HG02884 (cell line): ENCODE results near the gene DCAF10.
"Not testable (repeated sequence)": the region's sequence is repeated elsewhere in the genome, so short reads cannot be mapped to it uniquely, and the experiment has no call there.

Experiments
- ATAC-seq: cut with Tn5 transposase; IDR thresholded peaks from one replicate; pipeline ENCODE4 v1.9.1; 2021; ENCODE audit warnings: mild to moderate bottlenecking, moderate library complexity; ENCODE audit not compliant: unreplicated experiment

DCAF10 gene

DNA sequence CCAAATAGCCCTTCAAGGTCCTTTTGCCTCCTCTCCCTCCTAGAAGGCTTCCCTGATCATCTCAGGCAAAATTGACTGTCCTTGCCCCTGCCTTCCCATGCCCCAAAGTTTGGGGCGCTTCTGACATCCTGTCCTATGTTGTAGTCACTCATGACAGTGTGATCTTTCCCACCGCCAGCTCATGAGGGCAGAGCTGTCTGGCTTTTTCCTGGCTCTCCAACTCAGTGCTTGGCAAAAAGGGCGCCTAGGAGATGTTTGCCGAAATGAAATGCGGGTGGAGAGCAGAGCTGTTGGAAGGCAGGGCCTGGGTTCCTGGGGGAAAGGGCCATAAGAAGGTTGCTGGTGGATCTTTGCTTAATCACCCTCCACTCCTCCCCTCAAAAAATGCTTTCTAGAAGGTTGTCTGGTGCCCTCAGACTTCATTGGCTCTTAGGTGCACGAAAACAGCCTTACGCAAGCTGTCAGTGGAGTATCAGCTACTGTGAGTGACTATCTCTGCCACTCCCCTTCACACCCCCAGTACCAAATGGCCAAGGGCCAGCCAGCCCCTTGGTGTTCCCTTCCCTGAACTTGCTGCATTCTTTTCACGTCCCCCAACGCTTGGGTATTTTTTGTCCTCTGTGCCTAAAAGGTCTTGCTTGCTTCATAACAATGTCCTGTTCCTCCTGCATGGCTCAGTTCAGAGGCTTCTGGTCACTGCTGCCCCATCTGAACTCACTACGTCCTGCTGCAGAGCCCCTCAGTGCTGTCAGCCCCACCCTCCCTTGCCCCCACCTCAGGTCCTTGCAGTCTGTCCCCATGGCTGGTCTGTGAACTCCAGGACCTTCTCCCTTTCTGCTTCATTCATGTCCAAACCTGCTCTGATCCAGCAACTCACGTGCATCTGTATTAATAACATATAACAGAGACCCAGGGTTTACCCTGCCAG lies 106.0 kb downstream of the DCAF10 start:
- ATAC-seq, result no peak

DNA sequence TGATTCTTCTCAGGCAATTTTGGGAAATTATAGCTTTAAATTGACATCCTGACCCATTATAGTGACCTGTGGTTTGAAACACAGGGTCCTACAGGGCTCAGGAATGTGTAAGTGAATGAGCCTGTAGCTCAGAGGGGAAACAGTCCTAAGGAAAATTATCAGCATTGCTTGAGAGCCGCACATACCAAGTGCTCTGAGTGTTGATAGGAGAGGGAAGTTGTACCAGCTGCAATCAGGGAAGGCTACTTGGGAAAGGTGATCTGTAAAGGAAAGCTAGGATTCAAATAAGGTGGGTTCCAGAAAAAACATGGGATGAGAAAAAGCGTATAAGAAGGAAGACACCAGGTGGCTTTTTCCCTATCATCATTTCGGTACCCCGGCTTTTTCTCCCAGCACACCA lies 107.7 kb downstream of the DCAF10 start:
- ATAC-seq, result no peak

DNA sequence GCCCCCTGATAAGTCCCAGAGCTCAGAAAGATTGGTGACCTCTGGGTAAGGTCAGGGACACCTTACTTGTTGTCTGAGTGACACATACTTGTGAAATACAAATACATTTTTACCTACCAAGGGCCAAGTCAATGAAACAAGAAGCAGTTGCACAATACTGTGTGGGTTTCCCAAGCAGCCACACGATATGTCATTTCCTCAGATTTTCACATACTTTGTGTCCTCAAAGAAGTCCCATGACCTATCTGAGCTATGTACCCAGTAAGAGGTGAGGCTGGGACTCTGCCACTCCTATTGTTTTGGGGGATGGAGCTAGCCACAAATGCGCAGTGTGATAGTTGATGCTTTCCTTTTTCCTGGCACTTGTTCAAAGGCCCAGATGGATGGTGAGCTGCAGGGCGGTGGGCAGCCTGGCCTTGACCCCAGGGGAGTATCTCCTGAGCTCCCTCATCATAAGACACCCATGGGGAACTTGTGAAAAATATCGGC lies 108.1 kb downstream of the DCAF10 start:
- no peak for ATAC-seq

DNA sequence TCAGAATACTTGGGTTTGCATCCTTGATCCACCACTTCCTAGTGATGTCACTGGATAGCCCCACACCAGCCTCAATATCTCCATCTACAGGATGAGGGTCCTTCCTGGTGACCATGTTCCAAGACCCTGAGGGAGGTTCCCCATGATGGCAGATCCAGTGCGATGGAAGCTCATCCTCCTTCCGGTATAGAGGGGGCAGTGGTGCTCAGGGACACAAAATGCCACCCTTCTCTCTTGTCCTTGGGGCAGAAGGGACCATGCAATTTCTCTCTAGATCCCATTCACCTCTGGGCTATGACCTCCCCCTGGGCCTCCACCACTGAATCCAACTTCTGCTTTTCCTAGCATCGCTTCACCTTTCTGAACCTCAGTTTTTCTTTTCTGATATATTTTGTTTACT lies 108.7 kb downstream of the DCAF10 start:
- no peak for ATAC-seq

DNA sequence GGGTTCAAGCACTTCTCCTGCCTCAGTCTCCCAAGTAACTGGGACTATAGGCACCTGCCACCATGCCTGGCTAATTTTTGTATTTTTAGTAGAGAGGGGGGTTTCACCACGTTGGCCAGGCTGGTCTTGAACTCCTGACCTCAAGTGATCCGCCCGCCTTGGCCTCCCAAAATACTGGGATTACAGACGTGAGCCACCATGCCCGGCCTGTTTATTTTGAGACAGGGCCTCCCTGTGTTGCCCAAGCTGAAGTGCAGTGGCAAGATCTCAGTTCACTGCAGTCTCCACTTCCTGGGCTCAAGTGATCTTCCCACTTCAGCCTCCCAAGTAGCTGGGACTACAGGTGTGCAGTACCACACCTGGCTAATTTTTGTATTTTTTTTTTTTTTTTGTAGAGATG lies 109.2 kb downstream of the DCAF10 start:
- ATAC-seq, result not testable (repeated sequence)

DNA sequence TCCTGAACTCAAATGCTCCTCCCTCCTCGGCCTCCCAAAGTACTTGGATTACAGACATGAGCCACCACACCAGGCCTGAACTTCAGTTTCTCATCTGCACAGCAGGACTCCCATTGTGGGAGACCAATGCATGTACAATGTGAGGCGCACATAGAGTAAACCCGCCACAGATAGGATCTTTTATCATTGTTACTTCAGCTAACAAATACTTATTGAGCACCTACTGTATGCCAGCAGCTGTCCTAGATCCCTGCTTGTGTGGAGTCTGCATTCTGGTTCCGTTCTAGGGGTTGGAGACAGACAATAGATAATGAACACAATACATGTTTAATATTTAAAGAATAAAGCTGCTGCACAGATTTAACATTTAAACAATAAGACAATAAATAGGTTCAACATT lies 109.7 kb downstream of the DCAF10 start:
- no peak for ATAC-seq

DNA sequence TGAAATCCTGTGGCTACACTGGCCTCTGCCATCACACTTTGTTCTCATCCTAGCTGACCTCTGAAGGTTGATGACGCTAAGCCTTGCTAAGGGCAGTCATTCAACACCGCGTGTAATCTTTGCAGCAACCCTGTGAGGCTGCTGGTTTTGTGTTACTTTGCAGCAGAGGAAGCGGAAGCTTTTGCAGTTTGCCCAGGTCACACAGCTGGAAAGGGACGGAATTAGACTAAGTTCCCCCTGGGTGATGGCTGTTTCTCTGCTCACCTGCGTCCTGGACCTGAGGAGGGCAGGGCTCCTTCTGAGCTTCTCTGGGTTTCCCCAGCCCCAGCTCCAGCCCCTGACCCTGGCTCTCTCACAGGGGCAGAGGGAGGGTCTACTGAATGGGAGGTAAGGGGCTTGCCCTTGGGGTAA lies 110.7 kb downstream of the DCAF10 start:
- ATAC-seq, result no peak

DNA sequence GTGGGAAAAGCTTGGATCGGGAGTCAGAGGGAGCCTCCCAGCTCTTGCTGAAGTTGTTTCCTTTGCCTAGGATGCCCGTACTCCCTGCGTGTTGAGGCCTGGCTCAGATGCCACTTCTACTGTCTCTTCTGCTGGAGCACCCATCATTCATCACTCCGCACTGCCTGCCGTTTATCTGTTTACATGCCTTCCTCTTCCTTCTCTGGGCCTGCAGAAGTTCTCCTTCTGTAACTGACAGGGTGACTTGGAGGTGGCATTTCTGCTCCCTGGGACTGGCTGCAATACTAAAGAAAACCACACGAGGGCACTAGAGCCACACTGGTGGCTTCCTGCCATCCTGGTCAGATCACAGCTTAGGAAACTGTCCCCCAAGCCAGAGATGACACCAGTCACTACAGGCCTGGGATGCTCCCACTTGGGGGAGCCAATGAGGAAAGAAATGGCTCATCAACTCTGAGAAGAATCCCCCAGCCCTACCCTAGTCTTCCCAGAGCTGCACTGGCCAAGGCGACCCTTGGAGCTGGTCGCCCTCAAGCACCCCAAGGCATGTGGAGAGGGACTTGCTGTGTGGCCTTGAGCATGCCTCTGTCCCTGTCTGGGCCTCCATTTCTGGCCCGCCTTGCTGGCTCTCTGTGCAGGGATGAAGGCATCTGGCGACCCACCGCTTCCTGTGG lies 113.0 kb downstream of the DCAF10 start:
- ATAC-seq, result peak; percentile 74

DNA sequence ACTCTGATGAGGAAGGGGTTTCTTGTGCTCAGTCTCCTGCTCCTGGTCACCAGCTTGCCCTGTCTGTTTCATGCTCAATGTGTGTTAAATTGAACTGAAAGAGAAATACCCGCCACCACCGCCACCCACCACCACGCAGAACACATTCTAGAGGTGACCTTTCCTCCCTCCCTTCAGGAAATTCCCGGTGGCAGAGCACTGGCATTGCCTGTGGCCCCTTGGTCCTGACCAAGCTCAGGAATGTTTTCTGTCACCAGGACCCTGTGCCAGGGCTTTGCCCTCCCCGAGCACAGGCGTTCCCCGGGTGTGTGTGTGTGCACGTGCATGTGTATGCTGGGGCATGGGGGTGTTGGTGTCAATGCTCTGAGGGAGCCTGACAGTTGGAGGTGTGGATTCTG lies 113.6 kb downstream of the DCAF10 start:
- no peak for ATAC-seq

DNA sequence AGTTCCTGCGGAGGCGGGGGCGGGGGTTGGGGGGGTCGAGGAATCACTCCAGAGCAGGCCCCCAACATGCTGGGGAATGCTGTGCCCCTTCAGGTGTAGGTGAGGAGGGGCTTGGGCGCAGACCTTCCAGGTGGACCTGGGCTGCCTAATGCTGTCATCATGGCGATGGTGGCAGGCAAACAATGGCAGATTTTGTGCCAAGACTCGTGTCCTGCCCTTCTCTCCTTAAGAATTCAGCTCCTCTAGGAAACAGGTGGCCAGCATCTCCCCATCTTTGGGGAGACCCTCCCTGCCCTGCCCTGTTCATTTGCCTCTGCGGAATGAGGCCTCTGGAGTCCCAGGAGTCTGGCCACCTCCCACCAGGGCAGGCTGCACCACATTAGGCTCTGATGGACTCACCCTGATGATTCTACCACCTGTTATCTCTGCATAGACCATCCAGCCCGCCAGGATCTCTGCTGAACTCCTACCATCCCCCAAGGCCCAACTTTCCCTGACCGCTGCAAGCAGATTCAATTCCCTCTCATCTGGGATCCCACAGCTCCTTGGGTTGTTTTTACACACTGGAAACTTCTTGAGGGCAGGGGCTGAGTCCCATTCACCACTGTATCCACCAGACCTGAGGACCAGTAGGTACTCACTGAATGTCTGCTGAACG lies 114.2 kb downstream of the DCAF10 start:
- ATAC-seq, result no peak

DNA sequence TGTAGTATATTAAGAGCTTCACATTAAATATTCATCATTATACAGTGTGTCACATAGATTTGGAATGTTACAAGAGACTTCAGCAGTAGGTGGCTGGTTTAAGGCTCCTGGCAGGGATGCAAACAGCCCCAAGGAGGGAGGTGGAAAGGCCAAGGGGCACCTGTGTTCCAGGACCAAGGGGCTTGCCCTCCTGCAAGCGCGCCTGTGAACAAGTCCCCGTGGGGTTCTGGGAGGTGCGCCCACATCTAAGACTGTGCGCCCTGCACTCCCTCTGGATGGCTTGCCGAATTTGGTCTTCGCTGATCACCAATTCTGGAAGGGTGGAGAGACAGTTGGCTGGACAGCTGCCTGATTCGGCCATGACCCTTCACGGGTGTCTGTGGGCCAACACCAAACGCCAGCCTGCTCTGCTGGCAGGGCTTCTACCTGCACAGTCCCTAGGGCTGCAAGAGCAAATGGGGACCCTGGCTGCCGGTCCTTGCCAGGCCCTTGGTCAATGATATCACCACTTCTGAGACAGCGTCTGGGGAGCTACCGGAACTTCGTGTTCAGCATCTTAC lies 115.4 kb downstream of the DCAF10 start:
- ATAC-seq, result no peak

DNA sequence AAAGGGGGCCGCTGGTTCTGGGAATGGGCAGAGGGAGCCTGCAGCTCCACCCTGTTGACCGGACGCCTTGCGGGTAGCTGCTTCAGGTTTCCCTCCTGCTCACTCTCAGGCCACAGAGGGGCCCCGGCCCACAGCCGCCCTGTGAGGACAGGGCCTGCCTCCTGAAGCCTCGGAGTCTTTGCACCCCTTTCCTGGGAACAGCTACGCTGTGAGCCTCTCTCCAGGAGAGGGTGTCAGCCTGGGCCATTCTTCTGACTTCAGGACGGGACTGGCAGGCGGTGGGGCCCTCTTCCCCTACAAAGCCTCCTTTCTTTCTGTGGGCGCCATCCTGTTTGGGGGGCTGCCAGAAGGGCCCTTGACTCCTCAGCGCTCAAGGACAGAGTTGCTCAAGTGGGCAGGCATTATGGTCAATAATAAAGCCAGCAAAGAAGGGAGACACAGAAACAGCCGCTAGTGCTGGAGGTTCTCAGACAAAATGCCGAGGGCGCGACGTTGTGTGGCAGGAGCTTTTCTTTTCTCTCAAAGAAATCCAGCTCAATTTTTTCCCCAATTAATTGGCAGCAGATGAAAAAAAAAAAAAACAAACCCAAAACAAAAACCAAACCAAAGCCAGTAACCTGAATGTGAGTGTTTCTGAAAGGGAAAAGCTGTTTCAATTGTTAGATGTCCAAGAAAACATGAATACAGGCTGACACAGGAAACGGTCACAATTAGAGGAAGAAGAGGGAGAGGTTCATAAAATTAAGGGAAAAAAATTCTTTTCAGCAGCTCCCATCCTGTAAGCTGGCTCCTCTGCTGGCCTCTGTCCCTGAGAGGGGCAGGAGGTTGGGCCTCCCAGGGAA lies 116.1 kb downstream of the DCAF10 start:
- ATAC-seq, result no peak
